ENCODE data around the gene OSTC.

DNA sequence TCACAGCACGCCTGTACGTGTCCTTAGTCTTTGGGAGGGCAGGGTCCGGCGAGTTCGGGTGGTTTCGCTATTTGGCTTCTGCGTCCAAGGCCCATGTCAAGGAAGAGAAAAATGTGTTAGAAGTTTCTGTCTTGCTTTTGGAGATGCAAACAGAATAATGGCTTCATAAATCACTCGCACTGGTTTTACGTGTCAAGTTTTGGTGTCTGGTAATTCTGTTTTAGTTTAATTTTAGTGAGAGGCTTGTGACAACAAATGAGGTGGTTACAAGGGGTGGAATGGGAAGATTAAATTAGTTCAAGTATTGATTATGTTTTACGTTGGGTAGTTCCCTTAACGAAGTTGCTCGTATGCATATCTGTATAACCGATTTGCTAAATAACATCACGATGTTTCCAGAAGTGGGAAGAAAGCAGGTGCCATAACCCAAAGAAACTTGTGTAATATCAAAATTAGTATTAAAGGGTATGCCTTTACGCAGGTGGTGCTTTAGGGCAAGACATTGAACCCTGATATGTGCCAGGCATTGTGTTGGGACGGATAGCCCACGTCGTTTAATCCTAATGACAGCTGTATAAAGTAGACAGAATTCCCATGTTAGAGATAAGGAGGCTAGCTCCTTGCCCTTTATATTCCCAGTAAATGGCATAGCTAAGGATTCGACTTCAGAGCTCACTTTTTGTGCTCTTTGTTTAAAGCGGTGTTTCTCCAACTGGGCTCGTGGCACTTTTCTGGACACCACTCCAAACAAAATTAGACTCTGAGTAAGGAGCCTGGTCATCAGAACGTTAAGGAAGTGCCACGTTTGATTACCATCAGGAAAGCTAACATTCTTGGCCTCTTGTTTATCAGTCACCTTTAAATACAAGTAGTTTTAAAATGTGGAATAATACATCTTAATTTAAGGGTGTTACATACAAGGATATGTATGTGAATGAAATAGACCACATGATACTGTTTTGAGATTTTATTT lies 29.2 kb upstream of the OSTC start:
- TF ChIP-seq, protein P1, sequence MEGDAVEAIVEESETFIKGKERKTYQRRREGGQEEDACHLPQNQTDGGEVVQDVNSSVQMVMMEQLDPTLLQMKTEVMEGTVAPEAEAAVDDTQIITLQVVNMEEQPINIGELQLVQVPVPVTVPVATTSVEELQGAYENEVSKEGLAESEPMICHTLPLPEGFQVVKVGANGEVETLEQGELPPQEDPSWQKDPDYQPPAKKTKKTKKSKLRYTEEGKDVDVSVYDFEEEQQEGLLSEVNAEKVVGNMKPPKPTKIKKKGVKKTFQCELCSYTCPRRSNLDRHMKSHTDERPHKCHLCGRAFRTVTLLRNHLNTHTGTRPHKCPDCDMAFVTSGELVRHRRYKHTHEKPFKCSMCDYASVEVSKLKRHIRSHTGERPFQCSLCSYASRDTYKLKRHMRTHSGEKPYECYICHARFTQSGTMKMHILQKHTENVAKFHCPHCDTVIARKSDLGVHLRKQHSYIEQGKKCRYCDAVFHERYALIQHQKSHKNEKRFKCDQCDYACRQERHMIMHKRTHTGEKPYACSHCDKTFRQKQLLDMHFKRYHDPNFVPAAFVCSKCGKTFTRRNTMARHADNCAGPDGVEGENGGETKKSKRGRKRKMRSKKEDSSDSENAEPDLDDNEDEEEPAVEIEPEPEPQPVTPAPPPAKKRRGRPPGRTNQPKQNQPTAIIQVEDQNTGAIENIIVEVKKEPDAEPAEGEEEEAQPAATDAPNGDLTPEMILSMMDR (IDR thresholded peaks at IDR 0.05; ENCODE audit: low read length), result no peak
- TF ChIP-seq EZH2phosphoT487 (IDR thresholded peaks at IDR 0.05; ENCODE audit: low read length) (no peak), EZH2 (optimal IDR thresholded peaks at IDR 0.05; ENCODE audit: low read depth, low read length) (no peak)
